Chondrocyte (in vitro differentiated cells): Measurements from ENCODE around the gene MRPL39. TPM values are rescaled to one million over a fixed set of nuclear protein-coding genes. Genes with fewer than 3 reads are reported as not detected.

Experiments
- DNase-seq: peaks from one replicate; pipeline ENCODE4 v3.0.0; 2021; ENCODE audit warnings: mixed read lengths, low spot score
- H3K27ac Mint-ChIP-seq: one replicate; pipeline ENCODE4 v1.8.0; 2021; ENCODE audit warnings: mild to moderate bottlenecking, moderate library complexity, mixed read lengths; ENCODE audit not compliant: unreplicated experiment
- H3K27me3 Mint-ChIP-seq: 2 replicates; pipeline ENCODE4 v1.8.0; 2021; ENCODE audit warnings: low read depth, mixed read lengths
- H3K36me3 Mint-ChIP-seq: 2 replicates; pipeline ENCODE4 v1.8.0; 2021; ENCODE audit warnings: low read depth, mixed read lengths
- H3K4me1 Mint-ChIP-seq: 2 replicates; pipeline ENCODE4 v1.8.0; 2021; ENCODE audit warnings: low read depth, mild to moderate bottlenecking, mixed read lengths
- H3K4me3 Mint-ChIP-seq: one replicate; pipeline ENCODE4 v1.8.0; 2021; ENCODE audit warnings: mild to moderate bottlenecking, moderate library complexity, mixed read lengths; ENCODE audit not compliant: unreplicated experiment
- H3K9me3 Mint-ChIP-seq: 2 replicates; pipeline ENCODE4 v1.8.0; 2021; ENCODE audit warnings: low read depth, mixed read lengths
- CTCF ChIP-seq: fragments of 200-600 bp; sonication (generic); IDR thresholded peaks from 2 replicates; pipeline ENCODE4 v1.5.0; 2021; ENCODE audit warnings: antibody characterized with exemption, mild to moderate bottlenecking, moderate library complexity
- total RNA-seq: library from RNA; stranded (reverse); gene quantifications from 3 replicates; pipeline ENCODE4 v1.2.1, GENCODE V29; 2021

The MRPL39 gene
- total RNA-seq, 1 donor from 2014 or later, result 21.5 TPM

- Mint-ChIP-seq H3K27ac (no peak overlapping the region), H3K27me3 (no peaks in the 10 kb centered on the region), H3K9me3 (peaks cover 1% of the 10 kb centered on the region), H3K36me3 (no peaks in the 10 kb centered on the region), H3K4me1 (no peaks in the 10 kb centered on the region), H3K4me3 (no peak overlapping the region)
- no peak for TF ChIP-seq CTCF
- no peak for DNase-seq
Observed at GRCh38 chr21:25551569-25551968, 55.7 kb downstream of the MRPL39 start.

GRCh38 chr21:25550352-25551120 is 56.7 kb downstream of the MRPL39 start:
- TF ChIP-seq CTCF, result no peak
- no peaks in the 10 kb centered on the region for H3K36me3 Mint-ChIP-seq
- peaks cover 5% of the 10 kb centered on the region for H3K9me3 Mint-ChIP-seq
- no peak overlapping the region for H3K27ac Mint-ChIP-seq
- no peaks in the 10 kb centered on the region for H3K4me1 Mint-ChIP-seq
- no peak for DNase-seq
- no peak overlapping the region for H3K4me3 Mint-ChIP-seq
- H3K27me3 Mint-ChIP-seq, result no peaks in the 10 kb centered on the region

- Mint-ChIP-seq H3K36me3 (peaks cover 11% of the 10 kb centered on the region), H3K4me3 (no peak overlapping the region), H3K4me1 (no peaks in the 10 kb centered on the region), H3K27ac (no peak overlapping the region), H3K9me3 (peaks cover 18% of the 10 kb centered on the region), H3K27me3 (no peaks in the 10 kb centered on the region)
- DNase-seq, result no peak
- no peak for TF ChIP-seq CTCF
Observed at GRCh38 chr21:25541042-25541441, 66.2 kb downstream of the MRPL39 start.

- DNase-seq, result no peak
- TF ChIP-seq CTCF, result no peak
- H3K9me3 Mint-ChIP-seq, result peaks cover 18% of the 10 kb centered on the region
- no peaks in the 10 kb centered on the region for H3K4me1 Mint-ChIP-seq
- no peak overlapping the region for H3K27ac Mint-ChIP-seq
- H3K4me3 Mint-ChIP-seq, result no peak overlapping the region
- peaks cover 11% of the 10 kb centered on the region for H3K36me3 Mint-ChIP-seq
- no peaks in the 10 kb centered on the region for H3K27me3 Mint-ChIP-seq
Observed at GRCh38 chr21:25539606-25540005, 67.7 kb downstream of the MRPL39 start.

- Mint-ChIP-seq H3K4me1 (no peaks in the 10 kb centered on the region), H3K27ac (no peak overlapping the region), H3K27me3 (no peaks in the 10 kb centered on the region), H3K36me3 (peaks cover 11% of the 10 kb centered on the region), H3K4me3 (no peak overlapping the region), H3K9me3 (peaks cover 18% of the 10 kb centered on the region)
- TF ChIP-seq CTCF, result no peak
- DNase-seq, result no peak
Observed at GRCh38 chr21:25537174-25537573, 70.1 kb downstream of the MRPL39 start.
